ENCODE results near the gene SMG6. TPM values are rescaled to one million over a fixed set of nuclear protein-coding genes. Genes with fewer than 3 reads are reported as not detected.

SMG6 gene
- total and polyA plus RNA-seq, 2 of the 13 experiments (the other 11 are each of a cell fraction or from before 2014, with no cell fraction given): 4.6 to 14.6 TPM

- TF ChIP-seq ZGPAT (CRISPR knock-in tag; IDR thresholded peaks at IDR 0.05): peak; percentile 88; the same call in 1 of the 2 replicates
- TF ChIP-seq ZSCAN25 (CRISPR knock-in tag; IDR thresholded peaks at IDR 0.05): peak; percentile 50; the same call in 1 of the 2 replicates
- TF ChIP-seq ZMYM4 (CRISPR knock-in tag; IDR thresholded peaks at IDR 0.05): 0 out of 2 replicates have a peak, but pooled peaks have one; percentile 13
- TF ChIP-seq ZFP36 (IDR thresholded peaks at IDR 0.05; ENCODE audit: borderline replicate concordance, low read depth, low read length, partially characterized antibody): no peak
- no peak for TF ChIP-seq TAF15 (IDR thresholded peaks at IDR 0.05; ENCODE audit: low read depth, low read length, poor library complexity, severe bottlenecking)
- no peak for TF ChIP-seq HNRNPL (IDR thresholded peaks at IDR 0.05; ENCODE audit: low read depth, low read length)
- no peak for TF ChIP-seq ZNF34 (CRISPR knock-in tag; IDR thresholded peaks at IDR 0.05; ENCODE audit: borderline replicate concordance)
- peak; percentile 42 for TF ChIP-seq CREM (IDR thresholded peaks at IDR 0.05)
- TF ChIP-seq CREM (CRISPR knock-in tag; IDR thresholded peaks at IDR 0.05): no peak
- no peak for TF ChIP-seq ZNF879 (CRISPR knock-in tag; IDR thresholded peaks at IDR 0.05)
- TF ChIP-seq ZKSCAN1 (IDR thresholded peaks at IDR 0.05; ENCODE audit: low read length): no peak
- TF ChIP-seq ZHX1 (CRISPR knock-in tag; IDR thresholded peaks at IDR 0.05; ENCODE audit: low read depth): peak; percentile 63; the same call in 1 of the 2 replicates
- peak; percentile 46; the same call in 1 of the 2 replicates for TF ChIP-seq PITX1 (CRISPR knock-in tag; IDR thresholded peaks at IDR 0.05)
- peak; percentile 55; the same call in 1 of the 2 replicates for TF ChIP-seq MIER2 (CRISPR knock-in tag; IDR thresholded peaks at IDR 0.05)
- no peak for TF ChIP-seq EZH2 (conservative IDR thresholded peaks at IDR 0.05; ENCODE audit: low read depth, low read length)
- no peak for TF ChIP-seq ZNF569 (CRISPR knock-in tag; IDR thresholded peaks at IDR 0.05; ENCODE audit: borderline replicate concordance)
- TF ChIP-seq POGK (CRISPR knock-in tag; conservative IDR thresholded peaks at IDR 0.05): 0 out of 2 replicates have a peak, but pooled peaks have one; percentile 65
- TF ChIP-seq SP5 (CRISPR knock-in tag; IDR thresholded peaks at IDR 0.05; ENCODE audit: borderline replicate concordance, low read depth): peak; percentile 80
- TF ChIP-seq ZNF484 (CRISPR knock-in tag; IDR thresholded peaks at IDR 0.05; ENCODE audit: borderline replicate concordance, low read depth): no peak
- no peak for TF ChIP-seq SUZ12 (IDR thresholded peaks at IDR 0.05; ENCODE audit: low read depth, low read length)
These were observed 273.4 kb downstream of the SMG6 start, which contains the start of gene DPH1 (continued) for GRCh38 chr17:2029911-2030778.

Data from HepG2 (cell line).